ENCODE measurements around the gene NFATC2IP.
"Not testable (repeated sequence)": the region's sequence is repeated elsewhere in the genome, so short reads cannot be mapped to it uniquely, and the experiment has no call there.

The NFATC2IP gene

GRCh38 chr16:28975158-28975599 lies 24.4 kb downstream of the NFATC2IP start:
- no peak for DNase-seq

DNA sequence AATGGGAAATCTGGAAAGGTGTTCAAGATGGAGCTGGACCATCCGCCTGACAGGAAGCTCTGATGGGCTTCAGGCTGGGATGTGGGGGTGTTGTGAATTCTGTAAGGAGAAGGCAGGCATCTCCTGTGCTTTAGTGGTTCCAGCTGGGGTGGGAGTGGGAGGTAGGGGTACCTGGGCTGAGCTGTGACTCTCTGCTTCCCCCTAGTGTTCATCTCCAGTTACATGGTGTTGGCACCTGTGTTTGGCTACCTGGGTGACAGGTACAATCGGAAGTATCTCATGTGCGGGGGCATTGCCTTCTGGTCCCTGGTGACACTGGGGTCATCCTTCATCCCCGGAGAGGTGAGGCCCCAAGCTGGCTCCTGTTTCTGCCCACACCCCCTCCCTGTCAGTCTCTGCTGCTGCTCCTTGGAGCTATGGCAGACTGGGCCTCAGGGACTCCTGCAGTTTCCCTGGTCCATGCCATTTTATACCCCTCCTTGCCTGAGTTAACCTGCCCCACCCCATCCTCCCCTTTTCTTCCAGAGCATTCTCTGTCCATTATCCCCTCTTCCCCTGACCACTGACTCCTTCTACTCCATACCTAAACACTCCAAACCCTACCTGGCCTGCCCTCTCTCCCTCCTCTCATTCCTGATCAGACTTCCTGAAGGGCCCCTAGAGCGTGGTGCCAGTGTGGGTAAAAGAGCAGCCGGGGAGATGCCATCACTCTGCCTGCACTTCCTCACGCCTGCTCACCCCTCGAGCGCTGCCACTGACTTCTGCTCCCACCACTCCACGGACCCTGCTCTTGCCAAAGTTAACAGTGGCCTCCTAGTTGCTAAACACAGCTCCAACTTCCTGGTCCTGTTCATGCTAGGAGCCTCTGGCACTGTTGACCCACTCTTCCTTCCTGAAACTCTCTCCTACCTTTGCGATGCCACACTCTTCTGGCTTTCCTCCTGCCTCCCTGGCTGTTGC lies 27.2 kb downstream of the NFATC2IP start:
- peak; percentile 23 for DNase-seq

DNA sequence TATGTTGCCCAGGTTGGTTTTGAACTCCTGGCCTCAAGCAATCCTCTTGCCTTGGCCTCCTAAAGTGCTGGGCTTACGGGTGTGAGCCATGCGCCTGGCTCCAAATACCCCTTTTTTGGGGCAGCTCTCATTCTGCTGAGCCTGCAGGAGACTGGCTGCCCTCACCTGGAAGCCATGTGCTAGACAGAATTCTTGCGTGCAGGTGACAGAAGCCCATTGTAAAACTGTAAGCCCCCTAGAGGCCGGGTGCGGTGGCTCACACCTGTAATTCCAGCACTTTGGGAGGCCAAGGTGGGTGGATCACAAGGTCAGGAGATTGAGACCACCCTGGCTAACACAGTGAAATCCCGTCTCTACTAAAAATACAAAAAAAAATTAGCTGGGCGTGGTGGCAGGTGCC lies 29.6 kb downstream of the NFATC2IP start:
- DNase-seq = not testable (repeated sequence)

- no peak for DNase-seq
These were observed 30.2 kb downstream of the NFATC2IP start for GRCh38 chr16:28980929-28981328.

DNA sequence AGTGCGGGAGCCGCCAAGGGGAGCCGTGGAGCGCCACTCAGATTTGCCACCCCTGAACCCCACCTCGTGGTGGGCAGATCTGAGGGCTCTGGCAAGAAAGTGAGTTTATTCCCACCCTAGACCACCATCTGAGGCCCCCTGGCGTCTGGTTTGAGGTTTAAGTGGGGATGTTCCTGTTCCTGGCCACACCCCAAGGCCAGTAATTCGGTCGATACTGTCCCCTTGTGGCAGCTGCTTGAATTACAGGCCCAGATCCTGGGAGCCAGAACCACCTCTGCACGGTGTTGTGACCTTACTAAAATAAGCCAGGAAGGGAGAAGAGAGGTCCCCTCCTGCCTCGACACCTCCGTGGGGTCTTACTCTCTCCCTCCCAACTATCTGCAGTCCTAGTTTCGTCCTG lies 30.8 kb downstream of the NFATC2IP start:
- DNase-seq = no peak

DNA sequence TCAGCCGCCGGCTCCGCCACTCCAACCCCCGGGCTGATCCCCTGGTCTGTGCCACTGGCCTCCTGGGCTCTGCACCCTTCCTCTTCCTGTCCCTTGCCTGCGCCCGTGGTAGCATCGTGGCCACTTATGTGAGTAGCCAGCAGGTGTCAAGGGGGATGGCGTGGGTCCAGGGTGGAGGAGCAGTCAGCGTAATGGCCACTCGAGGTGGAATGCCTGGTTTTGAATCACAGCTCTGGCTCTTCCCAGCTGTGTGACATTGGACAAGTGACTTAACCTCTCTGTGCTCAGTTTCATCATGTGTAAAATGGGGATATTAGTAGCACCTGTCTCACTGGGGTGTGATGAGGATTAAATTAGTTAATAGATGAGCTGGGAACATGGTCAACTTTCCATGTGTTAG lies 31.7 kb downstream of the NFATC2IP start:
- no peak for DNase-seq

- no peak for DNase-seq
These were observed 32.2 kb downstream of the NFATC2IP start for GRCh38 chr16:28982949-28983348.

DNA sequence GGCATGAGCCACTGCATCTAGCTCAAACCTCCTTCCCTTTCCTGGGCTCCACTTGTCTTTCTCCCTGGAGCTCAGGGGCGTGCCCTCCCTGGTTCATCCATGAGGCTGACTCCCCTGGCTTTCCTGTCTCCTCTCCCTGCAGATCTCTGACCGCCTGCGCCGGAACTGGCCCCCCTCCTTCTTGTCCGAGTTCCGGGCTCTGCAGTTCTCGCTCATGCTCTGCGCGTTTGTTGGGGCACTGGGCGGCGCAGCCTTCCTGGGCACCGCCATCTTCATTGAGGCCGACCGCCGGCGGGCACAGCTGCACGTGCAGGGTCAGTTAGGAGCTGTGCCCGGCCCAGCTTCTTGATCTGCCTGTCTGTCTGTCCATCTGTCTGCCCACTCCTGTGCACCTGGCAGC lies 32.9 kb downstream of the NFATC2IP start:
- no peak for DNase-seq

DNA sequence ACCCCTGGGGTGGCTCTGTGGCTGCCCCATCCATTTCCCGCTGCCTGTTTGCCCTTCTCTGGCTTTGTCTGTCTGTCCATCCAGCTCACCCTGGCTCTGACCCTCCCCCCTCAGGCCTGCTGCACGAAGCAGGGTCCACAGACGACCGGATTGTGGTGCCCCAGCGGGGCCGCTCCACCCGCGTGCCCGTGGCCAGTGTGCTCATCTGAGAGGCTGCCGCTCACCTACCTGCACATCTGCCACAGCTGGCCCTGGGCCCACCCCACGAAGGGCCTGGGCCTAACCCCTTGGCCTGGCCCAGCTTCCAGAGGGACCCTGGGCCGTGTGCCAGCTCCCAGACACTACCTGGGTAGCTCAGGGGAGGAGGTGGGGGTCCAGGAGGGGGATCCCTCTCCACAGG lies 33.4 kb downstream of the NFATC2IP start:
- no peak for DNase-seq

- no peak for DNase-seq
These were observed 33.9 kb downstream of the NFATC2IP start, which contains the start of gene LAT for GRCh38 chr16:28984619-28985135. LAT (plus strand) TSS chr16:28985052; CDS start chr16:28985418, 366 bp downstream.

GRCh38 chr16:28985211-28986041 lies 34.7 kb downstream of the NFATC2IP start:
- DNase-seq = no peak

GRCh38 chr16:28986046-28986445 lies 35.3 kb downstream of the NFATC2IP start:
- DNase-seq = no peak

GRCh38 chr16:28986492-28986891 lies 35.8 kb downstream of the NFATC2IP start:
- no peak for DNase-seq

DNA sequence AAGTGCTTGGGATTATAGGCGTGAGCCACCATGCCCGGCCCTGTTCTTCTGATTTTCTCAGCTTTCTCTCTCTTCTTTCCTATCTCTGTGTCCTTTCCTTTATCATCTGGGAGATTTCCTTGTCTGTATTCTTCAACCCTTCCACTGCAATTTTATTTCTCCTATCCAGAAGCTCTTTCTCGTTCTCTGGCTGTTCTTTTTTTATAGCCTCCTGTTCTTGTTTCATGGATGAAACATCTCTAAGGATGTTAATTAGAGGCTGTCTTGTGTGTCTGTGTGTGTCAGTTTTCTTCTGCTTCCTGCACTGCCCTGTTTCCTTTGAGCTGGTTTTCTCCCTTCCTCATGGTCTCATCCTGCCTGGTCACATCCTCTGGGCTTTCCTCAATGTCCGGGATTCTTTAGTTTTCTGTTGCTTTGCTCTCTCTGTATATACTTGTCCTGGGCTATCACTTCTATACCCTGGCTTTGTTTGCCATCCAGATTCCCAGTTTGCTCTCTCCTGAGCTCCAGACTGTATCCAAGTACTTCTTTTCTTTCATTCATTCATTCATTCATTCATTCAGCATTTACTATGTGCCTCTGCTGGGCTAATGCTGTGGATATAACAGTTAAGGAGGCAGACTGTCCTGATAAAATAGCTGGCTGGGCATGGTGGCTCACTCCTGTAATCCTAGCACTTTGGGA lies 36.6 kb downstream of the NFATC2IP start:
- DNase-seq = no peak

GRCh38 chr16:28989363-28989762 lies 38.6 kb downstream of the NFATC2IP start:
- DNase-seq = no peak

DNA sequence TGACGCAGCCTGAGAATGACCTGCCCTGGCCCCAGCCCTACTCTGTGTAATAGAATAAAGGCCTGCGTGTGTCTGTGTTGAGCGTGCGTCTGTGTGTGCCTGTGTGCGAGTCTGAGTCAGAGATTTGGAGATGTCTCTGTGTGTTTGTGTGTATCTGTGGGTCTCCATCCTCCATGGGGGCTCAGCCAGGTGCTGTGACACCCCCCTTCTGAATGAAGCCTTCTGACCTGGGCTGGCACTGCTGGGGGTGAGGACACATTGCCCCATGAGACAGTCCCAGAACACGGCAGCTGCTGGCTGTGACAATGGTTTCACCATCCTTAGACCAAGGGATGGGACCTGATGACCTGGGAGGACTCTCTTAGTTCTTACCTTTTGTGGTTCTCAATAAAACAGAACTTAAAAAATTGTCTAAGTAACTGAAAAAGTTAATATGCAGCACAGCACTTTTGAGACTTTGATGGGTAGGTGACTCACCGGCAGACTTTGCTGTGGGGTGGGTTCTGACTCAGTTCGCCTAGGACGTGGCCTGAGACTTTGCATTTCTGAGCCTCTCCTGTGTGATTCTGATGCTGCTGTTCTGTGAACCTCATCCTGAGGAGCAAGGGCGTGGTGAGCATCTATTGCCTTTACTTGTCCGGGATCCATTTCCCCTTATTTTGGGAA lies 39.8 kb downstream of the NFATC2IP start:
- no peak for DNase-seq

DNA sequence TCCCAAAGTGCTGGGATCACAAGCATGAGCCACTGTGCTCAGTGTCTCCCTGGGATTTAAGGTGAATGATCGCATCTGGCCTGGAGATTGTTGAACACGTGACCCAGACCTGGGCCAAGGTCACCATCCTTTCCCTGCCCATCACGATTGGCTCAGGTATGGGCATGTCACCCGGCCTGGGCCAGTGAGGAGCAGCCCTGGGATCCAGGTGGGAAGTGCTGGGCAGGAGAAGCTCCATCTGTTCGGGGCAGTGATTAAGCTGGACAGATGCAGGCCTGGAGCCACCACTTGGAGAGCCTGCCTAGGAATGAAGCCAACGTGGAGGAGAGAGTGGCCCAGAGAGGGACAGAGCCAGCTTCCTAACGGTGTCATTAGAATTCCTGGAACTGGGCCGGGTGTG lies 41.0 kb downstream of the NFATC2IP start:
- no peak for DNase-seq

DNA sequence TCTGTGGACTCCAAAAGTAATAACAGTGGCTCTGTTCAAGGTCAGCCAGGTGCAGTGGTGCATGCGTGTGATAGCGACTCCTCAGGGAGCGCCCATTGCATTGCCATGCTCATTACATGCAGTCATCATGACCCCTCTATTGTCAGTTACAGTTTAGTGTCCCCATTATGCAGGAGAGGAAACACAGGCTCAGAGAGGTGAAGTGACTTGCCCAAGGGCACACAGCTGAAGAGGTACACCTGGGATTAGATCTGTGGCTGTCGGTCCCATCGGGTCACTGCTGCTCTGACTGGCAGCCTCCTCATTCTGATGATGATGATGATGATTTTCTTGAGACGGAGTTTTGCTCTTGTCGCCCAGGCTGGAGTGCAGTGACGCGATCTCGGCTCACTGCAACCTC lies 41.8 kb downstream of the NFATC2IP start:
- DNase-seq = no peak

DNA sequence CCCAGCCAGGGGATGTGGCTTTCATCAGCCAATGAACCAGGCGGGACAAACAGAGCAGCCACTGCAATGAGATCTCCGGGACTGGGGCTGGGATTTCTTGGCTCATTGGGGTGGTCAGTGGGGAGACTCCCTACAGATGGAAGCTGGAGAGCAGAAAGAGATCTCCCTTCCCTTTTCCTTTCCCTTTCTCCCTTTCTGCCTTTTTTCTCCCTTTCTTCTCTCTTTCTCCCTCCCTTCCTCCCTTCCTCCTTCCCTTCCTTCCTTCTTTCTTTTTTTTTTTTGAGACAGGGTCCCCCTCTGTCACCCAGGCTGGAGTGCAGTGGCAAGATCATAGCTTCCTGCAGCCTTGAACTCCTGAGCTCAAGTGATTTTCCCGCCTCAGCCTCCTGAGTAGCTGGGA lies 48.1 kb downstream of the NFATC2IP start:
- DNase-seq = no peak

DNA sequence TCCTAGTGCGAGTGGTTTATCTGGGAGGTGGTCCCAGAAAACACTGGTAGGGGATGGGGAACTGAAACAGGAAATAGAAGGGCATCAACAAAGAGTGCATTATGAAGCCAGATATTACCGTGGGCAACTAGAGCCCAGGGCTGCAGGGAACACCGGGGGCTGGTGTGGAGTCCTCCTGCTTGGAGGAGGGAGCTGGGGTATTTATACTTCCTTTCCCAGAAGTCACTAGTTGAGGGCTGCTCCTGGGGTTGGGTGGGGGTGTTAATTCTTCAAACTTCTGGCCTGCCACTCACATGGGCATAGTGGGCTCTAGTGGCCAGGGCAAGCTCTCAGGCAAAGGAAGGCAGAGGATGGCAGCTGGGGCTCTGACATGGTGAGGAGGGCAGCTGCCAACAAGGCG lies 48.8 kb downstream of the NFATC2IP start:
- no peak for DNase-seq

DNA sequence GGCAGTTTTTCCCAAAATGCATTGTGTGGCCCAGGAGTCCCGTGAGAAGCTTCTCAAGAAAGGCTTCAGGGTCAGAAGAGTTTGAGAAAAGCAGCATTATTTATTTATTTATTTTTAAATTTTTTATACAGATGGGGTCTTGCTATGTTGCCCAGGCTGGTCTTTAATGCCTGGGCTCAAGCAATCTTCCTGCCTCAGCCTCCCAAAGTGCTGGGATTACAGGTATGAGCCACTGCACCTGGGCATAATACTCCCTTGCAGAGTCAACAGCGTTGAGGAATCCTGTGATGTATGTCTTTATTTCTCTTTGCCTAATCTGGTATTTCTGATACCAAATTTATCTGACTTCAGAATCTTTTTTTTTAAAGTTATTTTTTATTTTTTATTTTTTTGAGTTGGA lies 49.3 kb downstream of the NFATC2IP start:
- DNase-seq = no peak

DNA sequence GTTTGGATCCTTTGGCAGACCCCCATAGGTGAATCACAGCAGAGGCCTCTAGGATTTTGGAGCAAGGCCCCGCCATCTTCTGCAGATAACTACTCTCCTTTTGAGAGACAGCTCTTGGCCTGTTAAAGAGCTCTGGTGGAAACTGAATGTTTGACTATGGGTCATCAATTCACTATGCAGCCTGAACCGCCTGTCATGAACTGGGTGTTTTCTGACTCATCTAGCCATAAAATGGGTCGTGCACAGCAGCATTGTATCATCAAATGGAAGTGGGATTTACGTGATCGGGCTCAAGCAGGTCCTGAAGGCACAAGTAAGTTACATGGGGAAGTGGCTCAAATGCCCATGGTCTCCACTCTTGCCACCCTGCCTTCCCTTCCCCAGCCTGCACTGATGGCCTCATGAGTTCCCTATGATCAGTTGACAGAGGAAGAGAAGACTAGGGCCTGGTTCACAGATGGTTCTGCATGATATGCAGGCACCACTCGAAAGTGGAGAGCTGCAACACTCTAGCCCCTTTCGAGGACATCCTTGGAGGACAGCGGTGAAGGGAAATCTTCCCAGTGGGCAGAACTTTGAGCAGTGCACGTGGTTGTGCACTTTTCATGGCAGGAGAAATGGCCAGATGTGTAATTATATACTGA lies 53.9 kb downstream of the NFATC2IP start:
- DNase-seq = not testable (repeated sequence)

All from NCI-H1092 treated with DMSO at 0.1 percent for 48 hours (cell line).